K562 (cell line): ENCODE results near the gene CD48. TPM values are rescaled to one million over a fixed set of nuclear protein-coding genes. Genes with fewer than 3 reads are reported as not detected.

ENCODE experiments used
- ATAC-seq: fragments of 200-7000 bp; cut with Tn5 transposase; 3 replicates; pipeline ENCODE4 v1.9.1; 2020; ENCODE audit warnings: moderate library complexity
- BruUV-seq: library from RNA; stranded (reverse); fragments of 400-500 nt; replicated peaks from 2 replicates; lab custom pipeline; 2021; lab: Mats Ljungman, UMichigan
- CTCF ChIA-PET: fragments of 300-600 bp; formaldehyde crosslinking; extraction: SDS; loops from one replicate; lab custom pipeline; 2021; ENCODE audit warnings: low intra/inter-chr PET ratio; lab: Yijun Ruan, JAX
- POLR2A ChIA-PET: fragments of 300-600, 350-650 bp; sonication (Branson Sonifier 250); formaldehyde crosslinking; extraction: SDS; loops from one replicate; lab custom pipeline; 2021; ENCODE audit warnings: antibody characterized with exemption, inconsistent platforms; lab: Yijun Ruan, JAX
- DNase-seq, 4 experiments: peaks; one replicate each; pipeline versions ENCODE4 v3.0.0 to v3.0.0-alpha.2; 2011 to 2018; ENCODE audit warnings: low spot score in 3 of 4, mixed read lengths in 3 of 4; ENCODE audit errors: extremely low read depth in 1 of 4
- FAIRE-seq: peaks from 2 replicates; lab custom pipeline; 2011; peaks lifted over from hg19 to GRCh38; lab: Jason Lieb, UNC
- H2AFZ ChIP-seq: 2 replicates; pipeline ENCODE4 v1.6.0; 2011; ENCODE audit warnings: low read depth, low read length, control low read depth, inconsistent platforms
- H3K27ac ChIP-seq: fragments of 200-600 bp; 3 replicates; pipeline ENCODE4 v1.8.0; 2011; ENCODE audit warnings: low read depth, mild to moderate bottlenecking, control low read depth, inconsistent platforms, low read length, moderate library complexity, mixed read lengths; ENCODE audit errors: extremely low read depth
- H3K27me3 ChIP-seq, 2 experiments: fragments of 300-600 bp in 1 of 2; 2 replicates in 1 of 2; 3 replicates in 1 of 2; pipeline versions ENCODE4 v1.6.0 to v1.8.0; 2011; ENCODE audit warnings: inconsistent platforms in 2 of 2, low read length in 2 of 2, mild to moderate bottlenecking in 1 of 2, mixed read lengths in 1 of 2, moderate library complexity in 1 of 2; ENCODE audit not compliant: control insufficient read depth in 2 of 2, insufficient read depth in 2 of 2
- H3K36me3 ChIP-seq: fragments of 300-600 bp; 3 replicates; pipeline ENCODE4 v1.8.0; 2011; ENCODE audit warnings: mild to moderate bottlenecking, low read length, inconsistent platforms; ENCODE audit not compliant: control insufficient read depth, insufficient read depth
- H3K4me1 ChIP-seq, 2 experiments: fragments of 200-600 bp in 1 of 2; replicated peaks in 1 of 2; 2 replicates in 1 of 2; 3 replicates in 1 of 2; pipeline versions ENCODE4 v1.5.1 to v1.8.0; 2011; ENCODE audit warnings: inconsistent platforms in 2 of 2, low read length in 2 of 2, mild to moderate bottlenecking in 1 of 2, mixed read lengths in 1 of 2, moderate library complexity in 1 of 2; ENCODE audit not compliant: control insufficient read depth in 2 of 2, insufficient read depth in 2 of 2
- H3K4me2 ChIP-seq: 2 replicates; pipeline ENCODE4 v1.6.1; 2011; ENCODE audit warnings: low read length, control low read depth, inconsistent platforms, mixed read lengths; ENCODE audit not compliant: insufficient read depth
- H3K4me3 ChIP-seq: fragments of 200-600 bp; sonication (generic), shearing (Covaris generic); 2 replicates; pipeline ENCODE4 v1.5.1; 2016; ENCODE audit warnings: control low read depth, inconsistent platforms
- H3K79me2 ChIP-seq: fragments of 200-600 bp; 3 replicates; pipeline ENCODE4 v1.8.0; 2011; ENCODE audit warnings: low read length, inconsistent platforms; ENCODE audit not compliant: control insufficient read depth, insufficient read depth
- H3K9ac ChIP-seq, 2 experiments: 2 replicates each; pipeline versions ENCODE4 v1.6.0 to v1.6.1; 2011; ENCODE audit warnings: low read depth in 2 of 2, low read length in 2 of 2, control low read depth in 1 of 2, inconsistent platforms in 1 of 2, mild to moderate bottlenecking in 1 of 2, mixed read lengths in 1 of 2; ENCODE audit not compliant: insufficient read depth in 1 of 2
- H3K9me1 ChIP-seq: one replicate; pipeline ENCODE4 v1.6.0; 2011; ENCODE audit warnings: inconsistent platforms, mild to moderate bottlenecking, low read length, moderate library complexity; ENCODE audit not compliant: control insufficient read depth, insufficient read depth
- H3K9me3 ChIP-seq: replicated peaks from 2 replicates; pipeline ENCODE4 v1.5.1; 2011; ENCODE audit warnings: low read depth, low read length, inconsistent platforms; ENCODE audit not compliant: control insufficient read depth, insufficient read depth
- H4K20me1 ChIP-seq: replicated peaks from 2 replicates; pipeline ENCODE4 v1.6.1; 2011; ENCODE audit warnings: low read length, inconsistent platforms, mixed read lengths; ENCODE audit not compliant: control insufficient read depth, insufficient read depth
- CHCHD3 ChIP-seq: fragments of 250-450 bp; sonication (Bioruptor Pico); IDR thresholded peaks from 2 replicates; pipeline ENCODE4 v2.1.2; 2022; ENCODE audit warnings: mild to moderate bottlenecking
- FOS ChIP-seq: IDR thresholded peaks from 3 replicates; pipeline ENCODE4 v1.6.1; 2011; ENCODE audit not compliant: insufficient read length; ENCODE audit errors: extremely low read depth
- HDGF ChIP-seq: fragments of 450-650 bp; IDR thresholded peaks from 2 replicates; pipeline ENCODE4 v1.6.1; 2016
- JUN ChIP-seq, 2 experiments: sonication (generic) in 1 of 2; formaldehyde crosslinking in 1 of 2; IDR thresholded peaks; 2 replicates each; pipeline versions ENCODE4 v1.6.1 to v1.8.0; 2012 to 2022; ENCODE audit warnings: borderline replicate concordance in 2 of 2, mild to moderate bottlenecking in 2 of 2, improper control_type of control experiment in 1 of 2, low read depth in 1 of 2, low read length in 1 of 2, missing genetic modification reagents in 1 of 2
- KDM2B ChIP-seq: fragments of 250-450 bp; sonication (Bioruptor Pico); IDR thresholded peaks from 2 replicates; pipeline ENCODE4 v1.8.0; 2021; ENCODE audit warnings: mild to moderate bottlenecking, moderate library complexity
- MEIS2 ChIP-seq: fragments of 450-650 bp; IDR thresholded peaks from 2 replicates; pipeline ENCODE4 v1.6.1; 2014; ENCODE audit warnings: mild to moderate bottlenecking; ENCODE audit not compliant: partially characterized antibody
- MTA3 ChIP-seq: fragments of 450-650 bp; formaldehyde crosslinking; IDR thresholded peaks from 2 replicates; pipeline ENCODE4 v1.6.1; 2017; ENCODE audit warnings: mild to moderate bottlenecking, borderline replicate concordance
- NCOA6 ChIP-seq: fragments of 450-650 bp; IDR thresholded peaks from 2 replicates; pipeline ENCODE4 v1.6.1; 2017; ENCODE audit warnings: mild to moderate bottlenecking
- NELFE ChIP-seq: IDR thresholded peaks from 2 replicates; pipeline ENCODE4 v1.6.1; 2011; ENCODE audit warnings: mild to moderate bottlenecking; ENCODE audit not compliant: insufficient read depth, insufficient read length
- NR1H2 ChIP-seq: sonication (generic); formaldehyde crosslinking; IDR thresholded peaks from 2 replicates; pipeline ENCODE4 v1.4.0; 2020; ENCODE audit warnings: mild to moderate bottlenecking, missing genetic modification reagents
- PREB ChIP-seq: sonication (generic); formaldehyde crosslinking; IDR thresholded peaks from 2 replicates; pipeline ENCODE4 v1.8.1; 2023; ENCODE audit warnings: mild to moderate bottlenecking, missing genetic modification reagents
- SMAD2 ChIP-seq: fragments of 150-350 bp; IDR thresholded peaks from 2 replicates; pipeline ENCODE4 v1.6.1; 2014; ENCODE audit warnings: low read depth, mild to moderate bottlenecking, low read length
- SRF ChIP-seq, 2 experiments: fragments of 250-450, 450-650 bp in 1 of 2; sonication (Bioruptor Pico) in 1 of 2; sonication (generic) in 1 of 2; formaldehyde crosslinking; IDR thresholded peaks; 2 replicates each; pipeline versions ENCODE4 v1.5.0 to v1.5.1; 2020 to 2022; ENCODE audit warnings: mild to moderate bottlenecking in 1 of 2, missing genetic modification reagents in 1 of 2
- ZC3H8 ChIP-seq: fragments of 450-650 bp; IDR thresholded peaks from 2 replicates; pipeline ENCODE4 v1.6.1; 2017
- ZNF133 ChIP-seq: fragments of 250-450 bp; sonication (Bioruptor Pico); IDR thresholded peaks from 2 replicates; pipeline ENCODE4 v1.4.0; 2020; ENCODE audit warnings: mild to moderate bottlenecking
- ZNF75A ChIP-seq: fragments of 450-650 bp; formaldehyde crosslinking; IDR thresholded peaks from 2 replicates; pipeline ENCODE4 v1.4.0; 2020; ENCODE audit warnings: mild to moderate bottlenecking
- WGBS: fragments of 100-300 bp; shearing (Covaris generic); methylation state at CpG from one replicate; pipeline ENCODE4 v1.1.6; 2016; ENCODE audit warnings: low coverage, mixed read lengths; ENCODE audit not compliant: insufficient coverage; ENCODE audit errors: missing lambda C conversion rate; 5-methylcytosine and 5-hydroxymethylcytosine counted together
- in situ Hi-C: fragments of 300-500 bp; cut with MboI; formaldehyde crosslinking; loops from 4 replicates; pipeline ENCODE4 v1.15.0; 2018; ENCODE audit warnings: inconsistent platforms, mixed read lengths
- intact Hi-C: fragments of 100-400 bp; cut with micrococcal nuclease; formaldehyde crosslinking; loops from 2 replicates; pipeline ENCODE4 v1.14.2; 2022
- polyA plus RNA-seq, 8 experiments: library from polyadenylated mRNA; depleted of rRNA in 4 of 8; stranded (reverse) in 5 of 8; unstranded in 3 of 8; fragments of >200 nt; fragmentation: Nextera tagmentation in 2 of 8; fragmentation: Illumina TruSeq in 1 of 8; extraction: Ambion mirVana in 2 of 8; extraction: Trizol in 1 of 8; gene quantifications; 2 replicates each; pipeline versions ENCODE4 v1.2.1 to v1.2.3, GENCODE V29; 2011 to 2014; ENCODE audit warnings: inconsistent platforms in 1 of 8, missing spikeins in 1 of 8
- total RNA-seq, 7 experiments: library from RNA; depleted of rRNA in 6 of 7; stranded (reverse); fragments of >200 nt in 6 of 7; fragmentation: Illumina TruSeq in 2 of 7; extraction: Trizol in 2 of 7; gene quantifications; 2 replicates each; pipeline versions ENCODE4 v1.2.1 to v1.2.3, GENCODE V29; 2011 to 2021; ENCODE audit warnings: low replicate concordance in 1 of 7

The CD48 gene
- total and polyA plus RNA-seq, 9 of the 15 experiments (the other 6 are each of a cell fraction or from before 2014, with no cell fraction given) = 0.10 to 0.42 (median 0.29) TPM; not detected in 3

DNA sequence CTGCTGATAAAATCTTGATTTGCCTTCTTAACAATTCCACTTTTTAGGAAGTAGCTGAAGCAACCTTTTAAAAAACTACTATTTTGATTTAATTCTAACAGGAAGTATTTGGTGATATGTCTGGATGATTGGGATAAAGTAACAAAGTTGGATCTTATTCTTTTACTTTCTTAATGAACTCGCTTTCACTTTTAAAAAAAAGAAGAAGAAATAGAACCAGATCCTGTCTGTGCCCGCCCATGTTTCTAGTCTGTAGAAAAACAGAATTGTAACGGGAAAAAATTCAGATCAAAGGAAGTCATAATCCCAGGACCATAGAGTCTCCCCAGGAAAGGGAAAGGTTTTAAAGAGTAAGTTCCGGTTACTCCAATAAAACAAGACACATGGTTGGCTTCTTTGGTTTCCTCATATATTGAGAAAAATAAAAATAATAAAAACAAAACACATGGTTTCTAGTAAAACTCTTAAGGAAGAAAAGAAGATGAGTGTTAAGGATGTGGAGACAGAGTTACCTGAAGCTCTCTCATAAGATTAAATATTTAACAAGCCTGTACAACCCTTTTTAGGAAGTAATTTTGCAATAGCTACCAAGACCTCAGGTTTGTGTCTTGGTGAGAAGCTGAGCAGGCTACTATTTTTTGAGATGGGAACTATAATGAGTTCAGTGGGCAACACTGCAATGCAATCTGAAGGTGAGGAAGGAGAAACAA, 4.9 kb downstream of the CD48 start:
- H3K27me3 ChIP-seq = peaks cover 30% of the 10 kb centered on the region in 2 experiments
- no peaks in the 10 kb centered on the region; a peak in 1 of 5 replicates for H3K4me1 ChIP-seq
- H3K9me1 ChIP-seq = no peaks in the 10 kb centered on the region
- 4% methylated on average over 4 of the region's 4 CpGs for WGBS
- no peaks in the 10 kb centered on the region for H4K20me1 ChIP-seq
- no peak overlapping the region for H3K4me2 ChIP-seq
- no TSS peak for BruUV-seq
- in situ Hi-C loops = no loop called here
- no peak for ATAC-seq
- no peak overlapping the region for H2AFZ ChIP-seq
- H3K79me2 ChIP-seq = no peaks in the 10 kb centered on the region
- ChIA-PET CTCF (no interaction called here), POLR2A (no interaction called here)
- no peaks in the 10 kb centered on the region for H3K36me3 ChIP-seq
- no peaks in the 10 kb centered on the region for H3K9me3 ChIP-seq
- FAIRE-seq = no peak
- TF ChIP-seq NR1H2 (CRISPR knock-in tag) (no peak), JUN (IDR thresholded peaks at IDR 0.05; ENCODE audit: borderline replicate concordance, low read depth, low read length) (no peak), JUN (CRISPR knock-in tag; IDR thresholded peaks at IDR 0.05; ENCODE audit: borderline replicate concordance) (no peak), SMAD2 (no peak), NCOA6 (no peak)
- DNase-seq = no peak
- no peak overlapping the region for H3K9ac ChIP-seq
- no peak overlapping the region for H3K27ac ChIP-seq
- H3K4me3 ChIP-seq = no peak overlapping the region
- intact Hi-C loops = no loop called here

- Histone ChIP-seq H4K20me1 (no peaks in the 10 kb centered on the region), H3K27ac (no peak overlapping the region), H2AFZ (no peak overlapping the region), H3K79me2 (no peaks in the 10 kb centered on the region), H3K36me3 (no peaks in the 10 kb centered on the region), H3K9me1 (no peaks in the 10 kb centered on the region), H3K4me3 (no peak overlapping the region), H3K9me3 (no peaks in the 10 kb centered on the region), H3K4me1 (no peaks in the 10 kb centered on the region; a peak in 1 of 5 replicates), H3K27me3 (peaks cover 22 to 29% of the 10 kb centered on the region in 2 experiments), H3K9ac (no peak overlapping the region), H3K4me2 (no peak overlapping the region)
- in situ Hi-C loops = no loop called here
- CTCF ChIA-PET = no interaction called here
- DNase-seq (no peak), FAIRE-seq (no peak), ATAC-seq (no peak)
- intact Hi-C loops = no loop called here
- no TSS peak for BruUV-seq
- POLR2A ChIA-PET = no interaction called here
- TF ChIP-seq ZNF133 (CRISPR knock-in tag) = no peak
- TF ChIP-seq PREB (CRISPR knock-in tag) = no peak
- no peak for TF ChIP-seq MTA3
- TF ChIP-seq NELFE = no peak
- no peak for TF ChIP-seq KDM2B (CRISPR knock-in tag)
- no peak for TF ChIP-seq SRF (CRISPR knock-in tag; IDR thresholded peaks at IDR 0.05)
- TF ChIP-seq CHCHD3 = no peak
- no peak for TF ChIP-seq MEIS2
- TF ChIP-seq HDGF = no peak
- no peak for TF ChIP-seq FOS
- no peak for TF ChIP-seq ZNF75A (CRISPR knock-in tag)
- no peak for TF ChIP-seq ZC3H8
These were observed 5.9 kb downstream of the CD48 start for GRCh38 chr1:160705742-160706141.
